PC-9 (cell line): Measurements from ENCODE around the gene ISG15.

Experiments used
- EZH2 ChIP-seq: fragments of 200-600 bp; sonication (generic); IDR thresholded peaks from 2 replicates; pipeline ENCODE4 v1.8.0; 2017; ENCODE audit warnings: antibody characterized with exemption, low read depth
- TF ChIP-seq, protein P1 (sequence below): fragments of 200-600 bp; sonication (generic); conservative IDR thresholded peaks from 2 replicates; pipeline ENCODE4 v1.6.1; 2017; ENCODE audit warnings: mixed run types, antibody characterized with exemption, mild to moderate bottlenecking, moderate library complexity

GRCh38 chr1:1046243-1046642 lies 32.9 kb downstream of the ISG15 start:
- TF ChIP-seq, protein P1, sequence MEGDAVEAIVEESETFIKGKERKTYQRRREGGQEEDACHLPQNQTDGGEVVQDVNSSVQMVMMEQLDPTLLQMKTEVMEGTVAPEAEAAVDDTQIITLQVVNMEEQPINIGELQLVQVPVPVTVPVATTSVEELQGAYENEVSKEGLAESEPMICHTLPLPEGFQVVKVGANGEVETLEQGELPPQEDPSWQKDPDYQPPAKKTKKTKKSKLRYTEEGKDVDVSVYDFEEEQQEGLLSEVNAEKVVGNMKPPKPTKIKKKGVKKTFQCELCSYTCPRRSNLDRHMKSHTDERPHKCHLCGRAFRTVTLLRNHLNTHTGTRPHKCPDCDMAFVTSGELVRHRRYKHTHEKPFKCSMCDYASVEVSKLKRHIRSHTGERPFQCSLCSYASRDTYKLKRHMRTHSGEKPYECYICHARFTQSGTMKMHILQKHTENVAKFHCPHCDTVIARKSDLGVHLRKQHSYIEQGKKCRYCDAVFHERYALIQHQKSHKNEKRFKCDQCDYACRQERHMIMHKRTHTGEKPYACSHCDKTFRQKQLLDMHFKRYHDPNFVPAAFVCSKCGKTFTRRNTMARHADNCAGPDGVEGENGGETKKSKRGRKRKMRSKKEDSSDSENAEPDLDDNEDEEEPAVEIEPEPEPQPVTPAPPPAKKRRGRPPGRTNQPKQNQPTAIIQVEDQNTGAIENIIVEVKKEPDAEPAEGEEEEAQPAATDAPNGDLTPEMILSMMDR: no peak
- no peak for TF ChIP-seq EZH2
